GM10266 (cell line): ENCODE results near the gene BLACAT1.
"Not testable (repeated sequence)": the region's sequence is repeated elsewhere in the genome, so short reads cannot be mapped to it uniquely, and the experiment has no call there.

ENCODE experiments used
- DNase-seq: peaks from one replicate; pipeline ENCODE4 v3.0.0; 2012; ENCODE audit errors: extremely low spot score
- TF ChIP-seq, protein P1 (sequence below): IDR thresholded peaks from 2 replicates; pipeline ENCODE4 v1.5.1; 2012; ENCODE audit warnings: mild to moderate bottlenecking, low read depth; ENCODE audit not compliant: control insufficient read depth, insufficient read depth; ENCODE audit errors: missing control alignments

BLACAT1 gene

GRCh38 chr1:205437570-205437969 is 18.3 kb downstream of the BLACAT1 start:
- TF ChIP-seq, protein P1, sequence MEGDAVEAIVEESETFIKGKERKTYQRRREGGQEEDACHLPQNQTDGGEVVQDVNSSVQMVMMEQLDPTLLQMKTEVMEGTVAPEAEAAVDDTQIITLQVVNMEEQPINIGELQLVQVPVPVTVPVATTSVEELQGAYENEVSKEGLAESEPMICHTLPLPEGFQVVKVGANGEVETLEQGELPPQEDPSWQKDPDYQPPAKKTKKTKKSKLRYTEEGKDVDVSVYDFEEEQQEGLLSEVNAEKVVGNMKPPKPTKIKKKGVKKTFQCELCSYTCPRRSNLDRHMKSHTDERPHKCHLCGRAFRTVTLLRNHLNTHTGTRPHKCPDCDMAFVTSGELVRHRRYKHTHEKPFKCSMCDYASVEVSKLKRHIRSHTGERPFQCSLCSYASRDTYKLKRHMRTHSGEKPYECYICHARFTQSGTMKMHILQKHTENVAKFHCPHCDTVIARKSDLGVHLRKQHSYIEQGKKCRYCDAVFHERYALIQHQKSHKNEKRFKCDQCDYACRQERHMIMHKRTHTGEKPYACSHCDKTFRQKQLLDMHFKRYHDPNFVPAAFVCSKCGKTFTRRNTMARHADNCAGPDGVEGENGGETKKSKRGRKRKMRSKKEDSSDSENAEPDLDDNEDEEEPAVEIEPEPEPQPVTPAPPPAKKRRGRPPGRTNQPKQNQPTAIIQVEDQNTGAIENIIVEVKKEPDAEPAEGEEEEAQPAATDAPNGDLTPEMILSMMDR = no peak
- no peak for DNase-seq

DNA sequence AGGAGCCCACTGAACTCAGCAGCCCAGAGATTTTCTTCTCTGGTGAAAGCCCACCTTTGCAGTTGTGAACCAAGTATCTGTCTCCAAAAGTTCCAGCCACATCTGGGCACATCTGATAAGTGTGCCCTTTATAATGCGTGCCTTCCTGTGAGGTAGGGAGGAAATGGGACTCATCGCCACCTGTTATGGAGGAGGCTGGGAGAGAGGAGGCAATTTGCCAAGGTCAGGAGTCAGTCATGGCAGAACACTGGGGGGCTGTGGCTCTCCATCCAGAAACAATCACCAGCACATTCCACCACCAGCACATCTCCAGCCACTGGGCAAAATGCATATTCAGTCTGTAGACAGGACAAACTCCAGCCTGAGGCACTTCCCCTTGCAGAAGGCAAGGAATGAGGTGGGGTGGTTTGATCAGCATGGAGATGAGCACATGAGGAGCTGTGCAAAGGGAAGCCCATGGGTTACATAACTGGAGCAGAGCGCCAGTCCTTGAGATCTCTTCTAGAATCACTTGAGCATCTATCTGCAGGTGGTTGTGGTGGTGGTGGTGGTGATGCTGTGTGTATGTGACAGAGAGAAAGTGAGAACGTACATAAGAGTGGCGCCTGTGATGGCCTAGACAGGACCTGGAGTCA is 19.0 kb downstream of the BLACAT1 start:
- TF ChIP-seq, protein P1 = no peak
- no peak for DNase-seq

DNA sequence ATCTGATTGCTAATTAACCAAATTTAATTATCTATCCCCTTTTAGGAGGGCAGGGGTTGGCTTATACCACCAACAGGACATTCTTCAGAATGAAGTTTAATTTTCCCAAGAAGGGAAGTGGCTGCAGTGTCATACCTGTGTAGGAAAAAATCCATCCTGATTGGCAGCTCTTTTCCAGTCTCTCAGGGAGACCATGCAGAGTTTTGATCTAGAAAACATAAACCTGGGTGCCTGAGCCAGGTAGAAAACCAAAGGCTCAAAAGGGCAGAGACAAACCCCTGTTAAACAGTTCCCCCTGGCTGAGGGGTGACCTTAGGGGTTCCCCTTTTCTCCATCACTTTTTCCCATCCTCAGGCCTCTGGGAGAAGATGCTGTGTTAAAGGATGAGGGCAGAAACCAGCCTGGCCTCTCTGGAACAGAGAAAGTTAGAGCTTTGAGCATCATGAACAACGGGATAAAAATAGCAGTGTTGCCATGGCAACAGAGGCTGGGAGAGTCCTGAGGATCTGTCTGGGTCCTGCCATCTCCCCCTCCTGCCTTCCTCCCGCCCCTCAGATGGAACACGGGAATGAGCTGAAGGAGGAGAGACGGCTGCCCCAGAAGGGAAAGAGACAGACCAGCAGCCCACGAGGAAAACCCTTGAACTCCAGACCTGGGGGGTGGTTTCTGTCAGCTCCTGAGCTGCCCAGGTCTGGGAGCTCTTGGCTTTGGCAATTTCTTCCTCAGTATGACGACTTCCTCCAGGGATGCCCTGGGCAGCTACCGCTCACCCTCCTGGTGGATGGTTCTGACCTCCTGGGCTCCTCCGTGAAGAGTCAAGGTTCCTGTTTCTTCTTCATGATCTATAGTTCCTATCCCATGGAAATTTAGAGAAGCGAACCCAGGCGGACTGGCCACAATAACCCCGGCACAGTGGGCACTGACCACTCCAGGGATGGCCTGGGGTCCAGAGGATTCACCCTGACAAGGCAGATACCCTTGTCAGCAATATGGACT is 20.0 kb downstream of the BLACAT1 start:
- DNase-seq = no peak
- TF ChIP-seq, protein P1 = no peak

DNA sequence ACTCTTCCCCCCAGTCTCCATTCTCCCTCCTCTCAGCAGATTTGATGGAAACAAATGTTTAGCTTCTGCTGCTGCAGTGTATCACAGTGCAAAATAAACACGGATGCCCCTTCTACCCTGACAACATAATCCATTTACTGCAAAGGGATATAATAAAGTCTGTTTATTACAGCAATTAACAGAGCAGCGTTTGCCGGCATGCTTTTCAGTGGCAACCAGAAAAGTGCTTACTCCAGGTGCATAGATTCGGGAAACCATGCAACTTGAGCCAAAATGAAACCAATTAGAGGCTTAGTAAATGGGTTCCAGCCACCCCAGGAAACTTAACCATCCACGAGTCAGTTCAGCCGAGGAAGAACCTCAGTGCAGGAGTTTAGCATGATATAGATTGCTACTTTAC is 21.1 kb downstream of the BLACAT1 start:
- DNase-seq = no peak
- TF ChIP-seq, protein P1 = no peak

DNA sequence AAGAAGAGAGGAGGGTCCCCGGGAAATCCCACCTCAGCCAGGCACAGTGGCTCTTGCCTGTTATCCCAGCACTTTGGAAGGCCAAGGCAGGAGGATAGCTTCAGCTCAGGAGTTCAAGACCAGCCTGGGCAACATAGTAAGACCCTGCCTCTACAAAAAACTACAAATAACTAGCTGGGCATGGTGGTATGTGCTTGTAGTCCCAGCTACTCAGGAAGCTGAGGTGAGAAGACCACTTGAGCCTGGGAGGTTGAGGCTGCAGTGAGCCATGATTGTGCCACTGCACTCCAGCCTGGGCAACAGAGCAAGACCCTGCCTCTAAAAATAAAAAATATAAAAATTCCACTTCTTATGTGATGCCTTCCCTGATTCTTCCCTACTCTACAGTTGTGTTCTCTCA is 23.2 kb downstream of the BLACAT1 start:
- DNase-seq = not testable (repeated sequence)

DNA sequence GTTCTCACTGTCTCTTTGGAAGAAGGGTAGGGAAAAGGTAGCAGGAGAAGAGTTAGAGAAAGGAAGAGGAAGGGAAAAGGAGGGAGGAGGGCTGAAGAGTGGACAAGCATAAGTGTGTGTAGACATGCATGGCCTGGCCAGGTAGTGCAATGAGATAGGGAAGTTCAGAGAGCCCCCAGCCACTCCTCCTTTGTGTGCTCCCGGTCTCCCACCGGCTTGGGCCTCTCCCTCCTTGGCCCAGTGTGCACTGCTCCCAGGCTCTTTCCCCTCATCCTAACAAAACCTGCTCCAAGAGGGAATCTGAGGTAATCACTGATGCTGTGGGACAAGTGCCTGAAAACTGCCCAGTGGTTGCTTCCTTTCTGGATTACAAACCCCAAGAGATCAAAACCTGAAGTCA is 23.7 kb downstream of the BLACAT1 start:
- TF ChIP-seq, protein P1 = no peak
- no peak for DNase-seq

GRCh38 chr1:205430696-205431305 is 25.0 kb downstream of the BLACAT1 start:
- TF ChIP-seq, protein P1 = peak; percentile 81
- peak; percentile 72 for DNase-seq
